Measurements from ENCODE around the gene SHE.

SHE gene

GRCh38 chr1:154474802-154475201, 27.4 kb downstream of the SHE start:
- no peak overlapping the region for H4K8ac ChIP-seq (ENCODE audit: low read length)
- H3K4ac ChIP-seq (ENCODE audit: low read depth in 1 of 2, low read length in 2 of 2): no peak overlapping the region
- H2AK5ac ChIP-seq (ENCODE audit: low read length, severe bottlenecking): no peak overlapping the region
- no peaks in the 10 kb centered on the region for H3K79me1 ChIP-seq (replicated peaks; ENCODE audit: low read length, poor library complexity, severe bottlenecking)
- no peak overlapping the region for H3K27ac ChIP-seq (ENCODE audit: low read length, poor library complexity, severe bottlenecking)
- H2BK15ac ChIP-seq (ENCODE audit: low read depth, poor library complexity, severe bottlenecking): no peak overlapping the region
- 47% methylated on average over 2 of the region's 3 CpGs for WGBS
- H3K23ac ChIP-seq (ENCODE audit: low read length in 2 of 2): no peak overlapping the region
- peak; percentile 81 for DNase-seq
- peaks cover 11% of the 10 kb centered on the region for H3K4me1 ChIP-seq (ENCODE audit: control insufficient read depth, insufficient read depth, low read depth, low read length)
- no peak overlapping the region for H3K14ac ChIP-seq (ENCODE audit: low read length in 2 of 2)
- H4K91ac ChIP-seq (ENCODE audit: low read length): no peak overlapping the region
- H3K18ac ChIP-seq (ENCODE audit: low read depth in 1 of 2, low read length in 2 of 2): no peak overlapping the region
- no peaks in the 10 kb centered on the region for H3K36me3 ChIP-seq (ENCODE audit: control insufficient read depth in 1 of 2, insufficient read depth in 2 of 2, low read depth in 1 of 2, low read length in 2 of 2)
- no peak overlapping the region for H2BK120ac ChIP-seq (ENCODE audit: low read depth, low read length)
- H3K4me2 ChIP-seq (ENCODE audit: low read length, poor library complexity, severe bottlenecking): no peak overlapping the region
- H3K4me3 ChIP-seq (ENCODE audit: insufficient read depth in 1 of 2, low read depth in 1 of 2, low read length in 2 of 2): no peak overlapping the region
- no peak overlapping the region for H2AFZ ChIP-seq (ENCODE audit: low read depth, low read length)
- H2BK12ac ChIP-seq (ENCODE audit: low read length in 2 of 2): peak overlapping the region in 1 of 2 experiments; percentile 1
- no peaks in the 10 kb centered on the region for H3K9me3 ChIP-seq (ENCODE audit: control insufficient read depth, low read length)
- no peaks in the 10 kb centered on the region for H3K27me3 ChIP-seq (ENCODE audit: control insufficient read depth in 1 of 2, insufficient read depth in 1 of 2, low read length in 2 of 2)
- H2BK5ac ChIP-seq (ENCODE audit: low read depth, low read length, poor library complexity, severe bottlenecking): no peak overlapping the region
- no peak overlapping the region for H3K9ac ChIP-seq (ENCODE audit: low read length)

- Histone ChIP-seq H3K79me1 (replicated peaks; ENCODE audit: low read length, poor library complexity, severe bottlenecking) (no peaks in the 10 kb centered on the region), H2BK15ac (ENCODE audit: low read depth, poor library complexity, severe bottlenecking) (no peak overlapping the region), H3K4me3 (ENCODE audit: insufficient read depth in 1 of 2, low read depth in 1 of 2, low read length in 2 of 2) (no peak overlapping the region), H2BK12ac (ENCODE audit: low read length in 2 of 2) (no peak overlapping the region), H2AK5ac (ENCODE audit: low read length, severe bottlenecking) (no peak overlapping the region), H2BK120ac (ENCODE audit: low read depth, low read length) (no peak overlapping the region), H3K18ac (ENCODE audit: low read depth in 1 of 2, low read length in 2 of 2) (no peak overlapping the region), H3K27me3 (ENCODE audit: control insufficient read depth in 1 of 2, insufficient read depth in 1 of 2, low read length in 2 of 2) (no peaks in the 10 kb centered on the region), H2AFZ (ENCODE audit: low read depth, low read length) (no peak overlapping the region), H3K4me2 (ENCODE audit: low read length, poor library complexity, severe bottlenecking) (no peak overlapping the region), H3K9ac (ENCODE audit: low read length) (no peak overlapping the region), H3K14ac (ENCODE audit: low read length in 2 of 2) (no peak overlapping the region), H4K91ac (ENCODE audit: low read length) (no peak overlapping the region), H2BK5ac (ENCODE audit: low read depth, low read length, poor library complexity, severe bottlenecking) (no peak overlapping the region), H4K8ac (ENCODE audit: low read length) (no peak overlapping the region), H3K4ac (ENCODE audit: low read depth in 1 of 2, low read length in 2 of 2) (no peak overlapping the region), H3K36me3 (ENCODE audit: control insufficient read depth in 1 of 2, insufficient read depth in 2 of 2, low read depth in 1 of 2, low read length in 2 of 2) (peaks cover 0 to 3% of the 10 kb centered on the region in 2 experiments), H3K23ac (ENCODE audit: low read length in 2 of 2) (no peak overlapping the region), H3K27ac (ENCODE audit: low read length, poor library complexity, severe bottlenecking) (no peak overlapping the region), H3K4me1 (ENCODE audit: control insufficient read depth, insufficient read depth, low read depth, low read length) (peaks cover 16% of the 10 kb centered on the region), H3K9me3 (ENCODE audit: control insufficient read depth, low read length) (no peaks in the 10 kb centered on the region)
- DNase-seq: no peak
- whole genome bisulfite sequencing: 100% methylated on average over 2 of the region's 2 CpGs
Observed at GRCh38 chr1:154471304-154471703, 30.9 kb downstream of the SHE start.

- WGBS: 92% methylated on average over 10 of the region's 10 CpGs
- H3K4me1 ChIP-seq (ENCODE audit: control insufficient read depth, insufficient read depth, low read depth, low read length): peaks cover 23% of the 10 kb centered on the region
- H3K27ac ChIP-seq (ENCODE audit: low read length, poor library complexity, severe bottlenecking): no peak overlapping the region
- no peak overlapping the region for H3K4me3 ChIP-seq (ENCODE audit: insufficient read depth in 1 of 2, low read depth in 1 of 2, low read length in 2 of 2)
- H3K79me1 ChIP-seq (replicated peaks; ENCODE audit: low read length, poor library complexity, severe bottlenecking): no peaks in the 10 kb centered on the region
- no peak overlapping the region for H2BK120ac ChIP-seq (ENCODE audit: low read depth, low read length)
- H2BK15ac ChIP-seq (ENCODE audit: low read depth, poor library complexity, severe bottlenecking): no peak overlapping the region
- no peak overlapping the region for H4K91ac ChIP-seq (ENCODE audit: low read length)
- no peak overlapping the region for H3K4me2 ChIP-seq (ENCODE audit: low read length, poor library complexity, severe bottlenecking)
- no peak overlapping the region for H4K8ac ChIP-seq (ENCODE audit: low read length)
- H3K18ac ChIP-seq (ENCODE audit: low read depth in 1 of 2, low read length in 2 of 2): no peak overlapping the region
- no peak overlapping the region for H2AK5ac ChIP-seq (ENCODE audit: low read length, severe bottlenecking)
- H3K23ac ChIP-seq (ENCODE audit: low read length in 2 of 2): no peak overlapping the region
- H3K36me3 ChIP-seq (ENCODE audit: control insufficient read depth in 1 of 2, insufficient read depth in 2 of 2, low read depth in 1 of 2, low read length in 2 of 2): peaks cover 9 to 10% of the 10 kb centered on the region in 2 experiments
- H2BK5ac ChIP-seq (ENCODE audit: low read depth, low read length, poor library complexity, severe bottlenecking): no peak overlapping the region
- H3K9ac ChIP-seq (ENCODE audit: low read length): no peak overlapping the region
- no peaks in the 10 kb centered on the region for H3K27me3 ChIP-seq (ENCODE audit: control insufficient read depth in 1 of 2, insufficient read depth in 1 of 2, low read length in 2 of 2)
- no peak for DNase-seq
- H3K9me3 ChIP-seq (ENCODE audit: control insufficient read depth, low read length): no peaks in the 10 kb centered on the region
- no peak overlapping the region for H3K4ac ChIP-seq (ENCODE audit: low read depth in 1 of 2, low read length in 2 of 2)
- H2AFZ ChIP-seq (ENCODE audit: low read depth, low read length): no peak overlapping the region
- no peak overlapping the region for H2BK12ac ChIP-seq (ENCODE audit: low read length in 2 of 2)
- no peak overlapping the region for H3K14ac ChIP-seq (ENCODE audit: low read length in 2 of 2)
Observed at GRCh38 chr1:154469844-154470560, 32.2 kb downstream of the SHE start.

- H2BK15ac ChIP-seq (ENCODE audit: low read depth, poor library complexity, severe bottlenecking): no peak overlapping the region
- H2BK12ac ChIP-seq (ENCODE audit: low read length in 2 of 2): no peak overlapping the region
- no peak overlapping the region for H3K18ac ChIP-seq (ENCODE audit: low read depth in 1 of 2, low read length in 2 of 2)
- H4K91ac ChIP-seq (ENCODE audit: low read length): no peak overlapping the region
- H2AK5ac ChIP-seq (ENCODE audit: low read length, severe bottlenecking): no peak overlapping the region
- no peak for DNase-seq
- H3K14ac ChIP-seq (ENCODE audit: low read length in 2 of 2): no peak overlapping the region
- H3K4ac ChIP-seq (ENCODE audit: low read depth in 1 of 2, low read length in 2 of 2): no peak overlapping the region
- no peak overlapping the region for H3K27ac ChIP-seq (ENCODE audit: low read length, poor library complexity, severe bottlenecking)
- H3K4me3 ChIP-seq (ENCODE audit: insufficient read depth in 1 of 2, low read depth in 1 of 2, low read length in 2 of 2): peak overlapping the region in 1 of 2 experiments; percentile 14
- no peak overlapping the region for H4K8ac ChIP-seq (ENCODE audit: low read length)
- no peaks in the 10 kb centered on the region for H3K9me3 ChIP-seq (ENCODE audit: control insufficient read depth, low read length)
- H3K4me2 ChIP-seq (ENCODE audit: low read length, poor library complexity, severe bottlenecking): no peak overlapping the region
- no peak overlapping the region for H2BK5ac ChIP-seq (ENCODE audit: low read depth, low read length, poor library complexity, severe bottlenecking)
- H3K4me1 ChIP-seq (ENCODE audit: control insufficient read depth, insufficient read depth, low read depth, low read length): peaks cover 21% of the 10 kb centered on the region
- H2AFZ ChIP-seq (ENCODE audit: low read depth, low read length): no peak overlapping the region
- H3K9ac ChIP-seq (ENCODE audit: low read length): no peak overlapping the region
- H3K23ac ChIP-seq (ENCODE audit: low read length in 2 of 2): no peak overlapping the region
- 80% methylated on average over 12 of the region's 12 CpGs for WGBS
- H2BK120ac ChIP-seq (ENCODE audit: low read depth, low read length): no peak overlapping the region
- no peaks in the 10 kb centered on the region for H3K79me1 ChIP-seq (replicated peaks; ENCODE audit: low read length, poor library complexity, severe bottlenecking)
- H3K27me3 ChIP-seq (ENCODE audit: control insufficient read depth in 1 of 2, insufficient read depth in 1 of 2, low read length in 2 of 2): no peaks in the 10 kb centered on the region
- H3K36me3 ChIP-seq (ENCODE audit: control insufficient read depth in 1 of 2, insufficient read depth in 2 of 2, low read depth in 1 of 2, low read length in 2 of 2): peaks cover 10 to 13% of the 10 kb centered on the region in 2 experiments
Observed at GRCh38 chr1:154468535-154469250, 33.5 kb downstream of the SHE start.
